Testis (tissue), 2 donors: Measurements from ENCODE around the gene RBMXL3.

ENCODE experiments used
- CTCF ChIP-seq, 3 experiments: fragments of 450-650 bp in 2 of 3; fragments of 200-600 bp in 1 of 3; sonication (generic) in 1 of 3; IDR thresholded peaks; one replicate each; pipeline ENCODE4 v1.5.1; 2016 to 2019; ENCODE audit warnings: antibody characterized with exemption in 3 of 3, mild to moderate bottlenecking in 2 of 3, moderate library complexity in 1 of 3
- POLR2A ChIP-seq: fragments of 450-650 bp; IDR thresholded peaks from one replicate; pipeline ENCODE4 v1.6.1; 2017; ENCODE audit warnings: antibody characterized with exemption, mild to moderate bottlenecking, moderate library complexity

- TF ChIP-seq POLR2A, result no peak
- TF ChIP-seq CTCF (IDR thresholded peaks at IDR 0.05), result no peak
Measured at GRCh38 chrX:115183980-115184379, 5.2 kb upstream of the RBMXL3 start.
